ENCODE results near the gene LRRC4C. TPM values are rescaled to one million over a fixed set of nuclear protein-coding genes. Genes with fewer than 3 reads are reported as not detected.

The LRRC4C gene
- total and polyA plus RNA-seq, 12 donors = 0.15 to 0.93 (median 0.40) TPM

DNA sequence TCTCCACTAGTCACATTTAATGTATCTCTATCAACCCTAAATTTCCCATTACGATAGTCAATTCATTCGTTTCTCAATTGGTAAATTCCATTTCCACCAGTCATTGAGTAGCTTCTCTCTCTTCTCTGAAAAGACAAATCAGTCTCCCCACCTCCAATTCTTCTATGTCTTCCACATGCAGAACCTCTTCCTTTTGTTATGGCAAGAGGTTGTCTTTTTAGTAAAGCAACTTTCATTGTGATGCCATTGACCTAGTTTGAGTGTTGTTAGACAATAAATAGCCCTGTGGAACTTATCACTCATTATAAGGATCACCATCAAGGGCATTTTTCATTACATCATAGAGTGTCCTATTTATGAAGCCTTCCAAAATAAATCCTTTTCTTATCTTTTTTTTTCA lies 340.9 kb downstream of the LRRC4C start:
- Histone ChIP-seq H3K4me1 (no peaks in the 10 kb centered on the region), H3K36me3 (no peaks in the 10 kb centered on the region), H3K27me3 (no peaks in the 10 kb centered on the region), H3K4me3 (no peak overlapping the region), H3K9me3 (peaks cover 0 to 7% (median 0%) of the 10 kb centered on the region in 11 donors), H3K27ac (no peak overlapping the region)
- 61 to 70% methylated on average over 2 of the region's 2 CpGs for WGBS, 2 donors
- intact Hi-C loops (cut with DNase I) = no loop called here
- TF ChIP-seq, protein P1, sequence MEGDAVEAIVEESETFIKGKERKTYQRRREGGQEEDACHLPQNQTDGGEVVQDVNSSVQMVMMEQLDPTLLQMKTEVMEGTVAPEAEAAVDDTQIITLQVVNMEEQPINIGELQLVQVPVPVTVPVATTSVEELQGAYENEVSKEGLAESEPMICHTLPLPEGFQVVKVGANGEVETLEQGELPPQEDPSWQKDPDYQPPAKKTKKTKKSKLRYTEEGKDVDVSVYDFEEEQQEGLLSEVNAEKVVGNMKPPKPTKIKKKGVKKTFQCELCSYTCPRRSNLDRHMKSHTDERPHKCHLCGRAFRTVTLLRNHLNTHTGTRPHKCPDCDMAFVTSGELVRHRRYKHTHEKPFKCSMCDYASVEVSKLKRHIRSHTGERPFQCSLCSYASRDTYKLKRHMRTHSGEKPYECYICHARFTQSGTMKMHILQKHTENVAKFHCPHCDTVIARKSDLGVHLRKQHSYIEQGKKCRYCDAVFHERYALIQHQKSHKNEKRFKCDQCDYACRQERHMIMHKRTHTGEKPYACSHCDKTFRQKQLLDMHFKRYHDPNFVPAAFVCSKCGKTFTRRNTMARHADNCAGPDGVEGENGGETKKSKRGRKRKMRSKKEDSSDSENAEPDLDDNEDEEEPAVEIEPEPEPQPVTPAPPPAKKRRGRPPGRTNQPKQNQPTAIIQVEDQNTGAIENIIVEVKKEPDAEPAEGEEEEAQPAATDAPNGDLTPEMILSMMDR (IDR thresholded peaks at IDR 0.05) = no peak
- ATAC-seq (no peak), DNase-seq (no peak)

DNA sequence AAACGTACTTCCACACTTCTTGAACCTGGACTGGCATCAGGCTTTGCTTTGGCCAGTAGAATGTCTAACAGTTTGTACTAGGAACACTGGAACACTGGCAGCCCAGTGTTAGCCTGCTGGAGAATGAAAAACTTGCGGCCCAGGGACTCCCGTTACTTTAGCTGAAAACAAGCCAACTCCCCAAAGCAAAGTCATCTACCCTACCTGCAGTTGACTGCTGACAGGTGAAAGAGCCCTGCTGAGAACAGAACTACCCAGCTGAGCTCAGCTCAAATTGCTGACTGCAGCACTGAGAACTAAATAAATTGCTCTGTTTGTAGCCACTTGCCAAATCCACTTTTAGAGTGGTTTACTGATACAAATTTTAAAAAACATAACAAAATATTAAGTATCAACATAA lies 342.5 kb downstream of the LRRC4C start:
- TF ChIP-seq, protein P1 (IDR thresholded peaks at IDR 0.05) = no peak
- 31 to 45% methylated on average over 3 of the region's 3 CpGs for WGBS, 2 donors

DNA sequence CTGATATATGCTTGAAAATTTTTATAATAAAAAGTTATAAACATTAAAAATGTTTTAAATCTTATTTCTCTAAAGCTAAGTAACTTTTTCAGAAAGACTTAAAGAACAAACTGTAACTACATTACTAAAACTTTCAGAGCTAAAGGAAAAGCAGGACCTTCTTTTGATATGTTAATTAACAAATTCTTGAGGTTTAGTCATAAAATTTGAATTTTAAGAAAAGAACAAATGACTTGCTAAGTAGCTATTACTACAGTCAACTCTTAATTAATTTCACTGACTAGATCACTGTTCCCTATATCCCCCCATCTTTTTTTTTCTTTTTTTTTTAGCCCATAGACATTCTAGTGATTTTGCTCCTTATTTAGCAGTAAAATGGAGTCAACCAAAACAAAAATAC lies 344.4 kb downstream of the LRRC4C start:
- ATAC-seq = no peak
- intact Hi-C loops (cut with DNase I) = no loop called here
- Histone ChIP-seq H3K4me1 (no peaks in the 10 kb centered on the region), H3K27me3 (no peaks in the 10 kb centered on the region), H3K4me3 (no peak overlapping the region), H3K9me3 (no peaks in the 10 kb centered on the region), H3K36me3 (no peaks in the 10 kb centered on the region), H3K27ac (no peak overlapping the region)
- DNase-seq = no peak
- TF ChIP-seq, protein P1 (IDR thresholded peaks at IDR 0.05) = no peak

More for the DNA sequence above, 342.5 kb downstream of the LRRC4C start:
- no peak overlapping the region for H3K27ac ChIP-seq
- no peaks in the 10 kb centered on the region for H3K27me3 ChIP-seq
- intact Hi-C loops (cut with DNase I) = no loop called here
- H3K9me3 ChIP-seq = peaks cover 0 to 7% (median 0%) of the 10 kb centered on the region in 11 donors
- no peaks in the 10 kb centered on the region for H3K4me1 ChIP-seq
- DNase-seq (no peak), ATAC-seq (no peak)
- H3K36me3 ChIP-seq = no peaks in the 10 kb centered on the region
- H3K4me3 ChIP-seq = no peak overlapping the region

DNA sequence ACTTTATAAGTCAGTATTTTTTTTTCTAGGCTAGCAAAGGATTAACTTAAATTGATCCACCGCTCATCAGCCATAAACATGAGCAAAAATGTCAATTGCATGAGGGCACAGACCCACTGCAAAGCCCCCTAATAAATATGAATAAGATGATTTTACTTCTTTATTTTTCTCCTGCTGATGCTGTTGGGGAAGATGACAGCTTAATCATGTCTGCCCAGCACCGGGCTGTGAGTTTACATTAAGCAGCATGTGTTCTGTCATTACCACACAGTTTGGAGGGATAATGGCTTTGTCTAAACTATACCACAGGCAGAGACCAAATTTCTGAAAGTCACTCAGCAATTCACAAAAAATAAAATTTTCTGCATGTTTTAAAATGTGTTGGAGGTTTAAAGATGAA lies 346.3 kb downstream of the LRRC4C start:
- intact Hi-C loops (cut with DNase I) = no loop called here
- no peak for DNase-seq
- no peak for ATAC-seq
- TF ChIP-seq, protein P1 (IDR thresholded peaks at IDR 0.05) = no peak
- no peak overlapping the region for H3K27ac ChIP-seq
- WGBS, 2 donors = 47 to 55% methylated on average over 2 of the region's 2 CpGs
- no peaks in the 10 kb centered on the region for H3K27me3 ChIP-seq
- H3K36me3 ChIP-seq = no peaks in the 10 kb centered on the region
- H3K4me1 ChIP-seq = no peaks in the 10 kb centered on the region
- H3K9me3 ChIP-seq = no peaks in the 10 kb centered on the region
- no peak overlapping the region for H3K4me3 ChIP-seq
